GM23338 (cell line): ENCODE results near the gene PIAS4.

Experiments
- CREB1 ChIP-seq: fragments of 250-450 bp; sonication (Bioruptor Pico); IDR thresholded peaks from 2 replicates; pipeline ENCODE4 v1.5.0; 2020; ENCODE audit warnings: low read depth, mild to moderate bottlenecking, moderate library complexity
- EZH2 ChIP-seq: fragments of 200-600 bp; sonication (generic); IDR thresholded peaks from one replicate; pipeline ENCODE4 v1.8.0; 2017; ENCODE audit warnings: antibody characterized with exemption, mild to moderate bottlenecking, low read depth; ENCODE audit not compliant: unreplicated experiment
- EZH2phosphoT487 ChIP-seq: fragments of 200-600 bp; sonication (generic); IDR thresholded peaks from one replicate; pipeline ENCODE4 v1.8.1; 2018; ENCODE audit warnings: antibody characterized with exemption; ENCODE audit not compliant: unreplicated experiment
- POLR2AphosphoS5 ChIP-seq: IDR thresholded peaks from 2 replicates; pipeline ENCODE4 v1.6.1; 2016; ENCODE audit warnings: antibody characterized with exemption, low read depth
- STAT1 ChIP-seq: IDR thresholded peaks from one replicate; pipeline ENCODE4 v1.6.1; 2016; ENCODE audit warnings: antibody characterized with exemption; ENCODE audit not compliant: unreplicated experiment
- TF ChIP-seq, protein P1 (sequence below), 2 experiments: fragments of 200-600 bp in 1 of 2; sonication (generic) in 1 of 2; conservative IDR thresholded peaks; 2 replicates each; pipeline versions ENCODE4 v1.5.1 to v1.6.1; 2016 to 2017; ENCODE audit warnings: antibody characterized with exemption in 2 of 2, low read depth in 2 of 2, mild to moderate bottlenecking in 2 of 2, moderate library complexity in 1 of 2
- TF ChIP-seq, protein P2 (sequence below): IDR thresholded peaks from one replicate; pipeline ENCODE4 v1.6.1; 2018; ENCODE audit warnings: antibody characterized with exemption; ENCODE audit not compliant: unreplicated experiment
- TF ChIP-seq, protein P3 (sequence below): fragments of 250-450 bp; sonication (Bioruptor Pico); IDR thresholded peaks from 2 replicates; pipeline ENCODE4 v1.5.0; 2020; ENCODE audit warnings: mild to moderate bottlenecking, moderate library complexity

DNA sequence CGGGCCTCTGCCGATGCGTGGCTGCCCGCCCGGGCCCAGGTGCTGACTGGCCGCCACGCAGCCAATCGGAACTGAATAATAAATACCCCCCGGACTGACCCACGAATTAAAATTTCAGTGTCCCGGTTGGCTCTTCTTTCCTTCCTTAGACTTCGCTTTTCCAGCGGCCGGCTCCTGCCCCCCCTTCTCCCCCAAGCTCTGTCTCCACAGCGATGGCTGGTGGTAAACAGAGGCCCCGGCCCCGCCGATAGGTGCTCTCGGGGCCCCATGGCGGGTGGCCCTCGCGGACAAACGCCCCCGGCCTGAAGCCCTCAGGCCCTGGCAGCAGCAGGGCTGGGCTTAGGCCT is 56.6 kb downstream of the PIAS4 start:
- TF ChIP-seq STAT1 (no peak), POLR2AphosphoS5 (no peak), EZH2 (no peak), EZH2phosphoT487 (no peak), CREB1 (CRISPR knock-in tag) (no peak)
- TF ChIP-seq, protein P1, sequence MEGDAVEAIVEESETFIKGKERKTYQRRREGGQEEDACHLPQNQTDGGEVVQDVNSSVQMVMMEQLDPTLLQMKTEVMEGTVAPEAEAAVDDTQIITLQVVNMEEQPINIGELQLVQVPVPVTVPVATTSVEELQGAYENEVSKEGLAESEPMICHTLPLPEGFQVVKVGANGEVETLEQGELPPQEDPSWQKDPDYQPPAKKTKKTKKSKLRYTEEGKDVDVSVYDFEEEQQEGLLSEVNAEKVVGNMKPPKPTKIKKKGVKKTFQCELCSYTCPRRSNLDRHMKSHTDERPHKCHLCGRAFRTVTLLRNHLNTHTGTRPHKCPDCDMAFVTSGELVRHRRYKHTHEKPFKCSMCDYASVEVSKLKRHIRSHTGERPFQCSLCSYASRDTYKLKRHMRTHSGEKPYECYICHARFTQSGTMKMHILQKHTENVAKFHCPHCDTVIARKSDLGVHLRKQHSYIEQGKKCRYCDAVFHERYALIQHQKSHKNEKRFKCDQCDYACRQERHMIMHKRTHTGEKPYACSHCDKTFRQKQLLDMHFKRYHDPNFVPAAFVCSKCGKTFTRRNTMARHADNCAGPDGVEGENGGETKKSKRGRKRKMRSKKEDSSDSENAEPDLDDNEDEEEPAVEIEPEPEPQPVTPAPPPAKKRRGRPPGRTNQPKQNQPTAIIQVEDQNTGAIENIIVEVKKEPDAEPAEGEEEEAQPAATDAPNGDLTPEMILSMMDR (conservative IDR thresholded peaks at IDR 0.05; ENCODE audit: low read depth in 2 of 2), result no peak
- TF ChIP-seq, protein P2, sequence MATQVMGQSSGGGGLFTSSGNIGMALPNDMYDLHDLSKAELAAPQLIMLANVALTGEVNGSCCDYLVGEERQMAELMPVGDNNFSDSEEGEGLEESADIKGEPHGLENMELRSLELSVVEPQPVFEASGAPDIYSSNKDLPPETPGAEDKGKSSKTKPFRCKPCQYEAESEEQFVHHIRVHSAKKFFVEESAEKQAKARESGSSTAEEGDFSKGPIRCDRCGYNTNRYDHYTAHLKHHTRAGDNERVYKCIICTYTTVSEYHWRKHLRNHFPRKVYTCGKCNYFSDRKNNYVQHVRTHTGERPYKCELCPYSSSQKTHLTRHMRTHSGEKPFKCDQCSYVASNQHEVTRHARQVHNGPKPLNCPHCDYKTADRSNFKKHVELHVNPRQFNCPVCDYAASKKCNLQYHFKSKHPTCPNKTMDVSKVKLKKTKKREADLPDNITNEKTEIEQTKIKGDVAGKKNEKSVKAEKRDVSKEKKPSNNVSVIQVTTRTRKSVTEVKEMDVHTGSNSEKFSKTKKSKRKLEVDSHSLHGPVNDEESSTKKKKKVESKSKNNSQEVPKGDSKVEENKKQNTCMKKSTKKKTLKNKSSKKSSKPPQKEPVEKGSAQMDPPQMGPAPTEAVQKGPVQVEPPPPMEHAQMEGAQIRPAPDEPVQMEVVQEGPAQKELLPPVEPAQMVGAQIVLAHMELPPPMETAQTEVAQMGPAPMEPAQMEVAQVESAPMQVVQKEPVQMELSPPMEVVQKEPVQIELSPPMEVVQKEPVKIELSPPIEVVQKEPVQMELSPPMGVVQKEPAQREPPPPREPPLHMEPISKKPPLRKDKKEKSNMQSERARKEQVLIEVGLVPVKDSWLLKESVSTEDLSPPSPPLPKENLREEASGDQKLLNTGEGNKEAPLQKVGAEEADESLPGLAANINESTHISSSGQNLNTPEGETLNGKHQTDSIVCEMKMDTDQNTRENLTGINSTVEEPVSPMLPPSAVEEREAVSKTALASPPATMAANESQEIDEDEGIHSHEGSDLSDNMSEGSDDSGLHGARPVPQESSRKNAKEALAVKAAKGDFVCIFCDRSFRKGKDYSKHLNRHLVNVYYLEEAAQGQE, result no peak
- TF ChIP-seq, protein P3, sequence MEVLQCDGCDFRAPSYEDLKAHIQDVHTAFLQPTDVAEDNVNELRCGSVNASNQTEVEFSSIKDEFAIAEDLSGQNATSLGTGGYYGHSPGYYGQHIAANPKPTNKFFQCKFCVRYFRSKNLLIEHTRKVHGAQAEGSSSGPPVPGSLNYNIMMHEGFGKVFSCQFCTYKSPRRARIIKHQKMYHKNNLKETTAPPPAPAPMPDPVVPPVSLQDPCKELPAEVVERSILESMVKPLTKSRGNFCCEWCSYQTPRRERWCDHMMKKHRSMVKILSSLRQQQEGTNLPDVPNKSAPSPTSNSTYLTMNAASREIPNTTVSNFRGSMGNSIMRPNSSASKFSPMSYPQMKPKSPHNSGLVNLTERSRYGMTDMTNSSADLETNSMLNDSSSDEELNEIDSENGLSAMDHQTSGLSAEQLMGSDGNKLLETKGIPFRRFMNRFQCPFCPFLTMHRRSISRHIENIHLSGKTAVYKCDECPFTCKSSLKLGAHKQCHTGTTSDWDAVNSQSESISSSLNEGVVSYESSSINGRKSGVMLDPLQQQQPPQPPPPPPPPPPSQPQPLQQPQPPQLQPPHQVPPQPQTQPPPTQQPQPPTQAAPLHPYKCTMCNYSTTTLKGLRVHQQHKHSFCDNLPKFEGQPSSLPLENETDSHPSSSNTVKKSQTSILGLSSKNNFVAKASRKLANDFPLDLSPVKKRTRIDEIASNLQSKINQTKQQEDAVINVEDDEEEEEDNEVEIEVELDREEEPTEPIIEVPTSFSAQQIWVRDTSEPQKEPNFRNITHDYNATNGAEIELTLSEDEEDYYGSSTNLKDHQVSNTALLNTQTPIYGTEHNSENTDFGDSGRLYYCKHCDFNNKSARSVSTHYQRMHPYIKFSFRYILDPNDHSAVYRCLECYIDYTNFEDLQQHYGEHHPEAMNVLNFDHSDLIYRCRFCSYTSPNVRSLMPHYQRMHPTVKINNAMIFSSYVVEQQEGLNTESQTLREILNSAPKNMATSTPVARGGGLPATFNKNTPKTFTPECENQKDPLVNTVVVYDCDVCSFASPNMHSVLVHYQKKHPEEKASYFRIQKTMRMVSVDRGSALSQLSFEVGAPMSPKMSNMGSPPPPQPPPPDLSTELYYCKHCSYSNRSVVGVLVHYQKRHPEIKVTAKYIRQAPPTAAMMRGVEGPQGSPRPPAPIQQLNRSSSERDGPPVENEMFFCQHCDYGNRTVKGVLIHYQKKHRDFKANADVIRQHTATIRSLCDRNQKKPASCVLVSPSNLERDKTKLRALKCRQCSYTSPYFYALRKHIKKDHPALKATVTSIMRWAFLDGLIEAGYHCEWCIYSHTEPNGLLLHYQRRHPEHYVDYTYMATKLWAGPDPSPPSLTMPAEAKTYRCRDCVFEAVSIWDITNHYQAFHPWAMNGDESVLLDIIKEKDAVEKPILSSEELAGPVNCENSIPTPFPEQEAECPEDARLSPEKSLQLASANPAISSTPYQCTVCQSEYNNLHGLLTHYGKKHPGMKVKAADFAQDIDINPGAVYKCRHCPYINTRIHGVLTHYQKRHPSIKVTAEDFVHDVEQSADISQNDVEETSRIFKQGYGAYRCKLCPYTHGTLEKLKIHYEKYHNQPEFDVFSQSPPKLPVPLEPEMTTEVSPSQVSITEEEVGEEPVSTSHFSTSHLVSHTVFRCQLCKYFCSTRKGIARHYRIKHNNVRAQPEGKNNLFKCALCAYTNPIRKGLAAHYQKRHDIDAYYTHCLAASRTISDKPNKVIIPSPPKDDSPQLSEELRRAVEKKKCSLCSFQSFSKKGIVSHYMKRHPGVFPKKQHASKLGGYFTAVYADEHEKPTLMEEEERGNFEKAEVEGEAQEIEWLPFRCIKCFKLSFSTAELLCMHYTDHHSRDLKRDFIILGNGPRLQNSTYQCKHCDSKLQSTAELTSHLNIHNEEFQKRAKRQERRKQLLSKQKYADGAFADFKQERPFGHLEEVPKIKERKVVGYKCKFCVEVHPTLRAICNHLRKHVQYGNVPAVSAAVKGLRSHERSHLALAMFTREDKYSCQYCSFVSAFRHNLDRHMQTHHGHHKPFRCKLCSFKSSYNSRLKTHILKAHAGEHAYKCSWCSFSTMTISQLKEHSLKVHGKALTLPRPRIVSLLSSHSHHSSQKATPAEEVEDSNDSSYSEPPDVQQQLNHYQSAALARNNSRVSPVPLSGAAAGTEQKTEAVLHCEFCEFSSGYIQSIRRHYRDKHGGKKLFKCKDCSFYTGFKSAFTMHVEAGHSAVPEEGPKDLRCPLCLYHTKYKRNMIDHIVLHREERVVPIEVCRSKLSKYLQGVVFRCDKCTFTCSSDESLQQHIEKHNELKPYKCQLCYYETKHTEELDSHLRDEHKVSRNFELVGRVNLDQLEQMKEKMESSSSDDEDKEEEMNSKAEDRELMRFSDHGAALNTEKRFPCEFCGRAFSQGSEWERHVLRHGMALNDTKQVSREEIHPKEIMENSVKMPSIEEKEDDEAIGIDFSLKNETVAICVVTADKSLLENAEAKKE, result no peak
